LoVo (cell line): ENCODE data around the gene AIFM1.

Experiments
- DNase-seq: peaks from one replicate; pipeline ENCODE4 v3.0.0-alpha.2; 2016; ENCODE audit warnings: low spot score

AIFM1 gene

DNA sequence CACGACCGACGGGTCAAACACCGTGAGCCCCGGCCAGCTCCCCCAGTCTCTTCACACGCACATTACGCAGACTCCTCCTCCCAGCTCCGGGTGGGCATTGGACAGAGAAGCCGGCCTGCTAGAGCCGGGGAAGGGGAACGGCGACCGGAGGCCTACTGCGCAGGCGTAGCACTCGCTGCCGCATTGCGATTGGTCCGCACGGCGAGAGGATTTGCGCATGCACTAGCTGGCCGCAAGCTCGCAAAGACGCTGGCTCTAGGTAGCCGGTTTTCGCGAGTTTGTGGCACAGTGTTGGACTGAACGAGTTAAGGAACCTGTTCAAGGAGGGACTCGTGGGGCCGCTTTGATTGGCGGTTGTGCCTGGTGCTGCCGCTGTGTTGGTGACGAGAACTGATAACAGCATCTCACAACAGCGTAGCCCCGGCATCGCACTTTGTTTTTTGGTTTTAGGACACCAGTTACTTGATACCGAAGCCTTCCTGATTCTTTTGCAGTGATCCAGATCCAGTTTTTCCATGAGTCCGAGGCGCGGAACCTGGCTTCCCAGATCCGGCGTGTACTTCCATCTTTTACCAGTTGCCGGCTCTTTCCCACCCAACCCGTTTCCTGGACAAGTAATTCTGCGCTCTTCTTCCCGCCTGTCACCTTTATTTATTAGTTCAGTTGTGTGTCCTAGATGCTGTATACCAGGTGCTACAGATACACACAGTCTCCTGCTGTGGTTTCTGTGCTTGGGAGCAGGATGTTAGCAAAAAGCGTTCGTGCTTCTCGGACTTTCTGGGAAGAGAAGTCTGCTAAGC lies at the start of gene AIFM1:
Gene AIFM1, minus strand, starts transcription at position 139 of the 800 bp plus-strand sequence. CDS start 185 bp downstream, outside the sequence.
- peak; percentile 85 for DNase-seq

DNA sequence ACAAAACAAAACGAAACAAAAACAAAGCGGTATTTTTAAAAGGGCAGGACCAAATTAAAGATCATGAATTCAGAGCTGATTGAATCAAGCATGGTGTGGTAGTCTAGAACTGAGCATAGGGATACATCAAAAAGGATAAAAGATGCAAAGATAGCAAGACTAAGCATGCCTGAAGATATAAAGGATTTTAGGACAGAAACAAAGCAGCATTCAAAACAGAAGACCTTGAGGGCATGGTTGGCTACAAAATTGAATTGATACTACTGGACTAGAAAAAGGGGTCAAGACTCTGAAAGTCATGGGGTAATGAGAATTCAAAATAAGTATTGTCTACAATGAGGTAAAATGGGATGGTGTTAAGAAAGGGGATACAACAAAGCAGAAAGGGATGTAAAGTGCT lies 47.7 kb upstream of the AIFM1 start:
- no peak for DNase-seq

DNA sequence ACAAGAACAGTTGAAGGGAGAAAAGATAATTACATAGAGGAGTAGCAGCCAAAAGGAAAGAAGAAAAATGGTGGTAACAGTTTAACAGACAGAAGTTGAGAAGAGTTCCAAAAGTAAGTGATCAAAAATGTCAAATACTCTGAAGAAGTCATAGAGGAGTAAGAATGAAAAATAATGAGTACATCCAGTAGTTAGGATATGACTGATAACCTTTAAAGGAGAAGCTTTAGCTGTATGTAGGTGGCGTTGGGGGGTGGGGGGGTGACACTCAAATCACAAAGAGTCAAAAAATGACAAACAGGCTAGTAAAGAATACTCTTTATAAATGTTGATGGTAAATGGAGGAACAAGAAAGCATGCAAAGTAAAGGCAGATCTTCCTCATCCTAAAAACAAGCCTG lies 46.7 kb upstream of the AIFM1 start:
- DNase-seq, result no peak

DNA sequence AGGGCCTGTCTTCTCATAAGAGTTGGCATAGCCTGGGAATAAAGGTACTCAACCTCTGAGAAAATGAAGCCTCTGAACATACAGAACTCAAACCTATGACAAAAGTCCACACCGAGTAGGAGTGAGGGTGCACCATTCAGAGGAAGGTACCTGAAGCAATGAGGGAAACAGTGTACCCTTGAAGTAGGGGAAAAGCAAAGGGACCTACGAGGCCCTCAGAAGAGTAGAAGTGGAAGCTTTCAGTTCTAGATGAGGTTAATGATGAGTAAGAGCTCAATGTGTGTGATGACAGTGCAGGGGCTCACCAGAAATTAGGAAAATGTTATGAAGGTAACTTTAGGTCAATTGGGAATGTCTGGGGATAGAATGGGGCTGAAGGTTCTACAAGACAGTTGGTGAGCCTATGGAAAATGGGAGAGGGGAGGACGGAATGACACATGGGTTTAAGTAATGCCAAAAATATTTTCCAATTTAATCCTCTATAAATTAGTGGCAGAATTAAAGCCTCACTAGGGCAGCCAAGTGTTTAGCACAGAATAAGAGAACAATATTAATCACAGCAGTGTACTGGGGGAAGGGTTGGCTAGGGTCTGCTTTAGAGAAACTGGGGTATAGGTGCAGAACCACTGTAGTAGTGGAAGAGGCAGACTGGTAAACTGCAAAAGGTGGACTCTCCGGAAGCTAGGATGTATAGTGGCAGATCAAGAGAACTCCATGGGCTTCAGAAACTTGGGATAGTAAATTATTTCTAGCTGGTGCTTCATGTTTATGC lies 46.0 kb upstream of the AIFM1 start:
- no peak for DNase-seq

DNA sequence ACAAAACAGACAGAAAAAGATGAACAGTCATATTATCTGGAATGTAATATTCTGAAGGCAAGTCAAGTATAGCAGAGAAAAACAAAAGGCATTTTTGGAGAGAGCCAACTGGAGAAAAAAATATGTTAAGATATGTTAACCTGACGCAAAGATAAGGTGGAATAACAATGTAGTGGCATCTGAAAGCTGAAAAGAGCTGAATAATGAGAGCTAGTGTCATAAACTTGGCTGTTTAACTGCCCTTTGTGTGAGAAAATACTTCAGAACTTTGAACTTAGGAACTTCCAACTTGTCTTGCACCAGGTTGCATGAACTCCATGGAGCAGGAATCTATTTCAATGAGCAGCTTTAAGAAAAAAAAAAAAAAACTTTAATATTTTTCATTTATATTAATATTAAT lies 39.0 kb upstream of the AIFM1 start:
- no peak for DNase-seq

DNA sequence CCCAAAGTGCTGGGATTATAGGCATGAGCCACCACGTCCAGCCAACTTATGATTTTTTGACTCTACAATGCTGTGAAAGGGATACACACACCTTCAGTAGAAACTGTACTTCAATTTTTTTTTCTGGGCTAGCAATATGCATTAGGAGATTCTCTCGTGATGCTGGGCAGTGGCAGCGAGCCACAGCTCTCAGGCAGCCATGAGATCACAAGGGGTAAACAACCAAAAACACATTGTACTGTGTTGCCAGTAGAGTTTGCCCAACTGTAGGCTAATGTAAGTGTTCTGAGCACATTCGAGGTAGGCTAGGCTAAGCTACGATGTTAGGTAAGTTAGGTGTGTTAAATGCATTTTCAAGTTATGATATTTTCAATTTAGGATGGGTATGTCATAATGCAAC lies 31.8 kb upstream of the AIFM1 start:
- no peak for DNase-seq

DNA sequence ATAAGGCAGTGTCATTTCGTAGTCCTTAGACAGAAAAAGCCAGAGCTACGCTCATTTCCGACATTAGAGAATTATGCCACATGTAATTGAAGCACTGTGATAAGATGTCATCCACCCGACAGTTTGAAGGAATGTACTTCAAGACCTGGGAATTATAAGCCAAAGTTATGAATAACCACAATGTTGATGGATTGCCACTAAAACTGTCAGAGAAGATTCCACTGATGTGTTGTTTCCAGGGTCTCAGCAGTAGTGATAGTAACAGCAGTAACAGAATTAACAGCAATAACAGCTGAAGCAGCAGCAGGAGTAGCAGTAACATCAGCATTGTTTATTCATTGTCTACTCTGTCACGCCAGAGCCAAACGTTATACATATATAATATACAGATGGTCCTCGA lies 30.8 kb upstream of the AIFM1 start:
- no peak for DNase-seq

DNA sequence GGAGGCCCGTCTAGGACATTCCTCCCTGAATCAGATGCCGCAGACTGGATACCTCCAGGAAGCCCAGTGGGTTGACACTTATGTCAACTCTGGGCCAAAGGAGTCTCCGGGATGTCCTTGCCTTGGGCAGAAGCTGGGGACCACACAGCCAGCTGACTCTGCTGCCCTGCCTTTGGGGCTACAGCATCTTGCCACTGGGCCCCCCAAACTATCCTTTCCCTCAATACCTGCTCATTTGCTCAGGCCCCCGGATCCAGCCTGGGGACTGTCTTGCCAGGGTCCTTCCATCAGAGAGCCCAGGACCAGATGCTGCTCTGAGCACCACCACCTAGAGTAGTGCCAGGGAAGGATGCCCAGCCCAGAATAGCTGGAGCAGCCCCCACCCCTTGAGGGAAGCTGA lies 25.2 kb upstream of the AIFM1 start:
- DNase-seq, result no peak

DNA sequence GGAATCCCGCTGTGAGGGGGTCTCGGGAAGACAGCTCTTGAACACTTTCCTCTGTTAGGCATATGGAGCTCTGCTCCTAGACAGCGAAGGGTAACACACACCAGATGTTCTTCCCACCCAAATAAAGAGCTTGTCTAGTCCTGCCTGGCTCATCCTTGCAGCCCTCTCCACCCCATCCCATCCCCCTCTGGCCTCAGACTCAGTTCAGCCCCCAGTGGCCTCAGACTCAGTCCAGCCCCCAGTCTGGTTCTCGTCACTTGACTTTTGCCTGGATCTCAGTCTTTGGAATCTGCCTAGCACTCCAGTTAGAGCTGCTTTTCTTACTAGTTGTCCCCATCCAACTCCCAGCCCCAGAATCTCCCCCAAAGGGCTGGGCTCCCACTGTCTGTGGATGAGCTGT lies 21.0 kb upstream of the AIFM1 start:
- DNase-seq, result no peak

DNA sequence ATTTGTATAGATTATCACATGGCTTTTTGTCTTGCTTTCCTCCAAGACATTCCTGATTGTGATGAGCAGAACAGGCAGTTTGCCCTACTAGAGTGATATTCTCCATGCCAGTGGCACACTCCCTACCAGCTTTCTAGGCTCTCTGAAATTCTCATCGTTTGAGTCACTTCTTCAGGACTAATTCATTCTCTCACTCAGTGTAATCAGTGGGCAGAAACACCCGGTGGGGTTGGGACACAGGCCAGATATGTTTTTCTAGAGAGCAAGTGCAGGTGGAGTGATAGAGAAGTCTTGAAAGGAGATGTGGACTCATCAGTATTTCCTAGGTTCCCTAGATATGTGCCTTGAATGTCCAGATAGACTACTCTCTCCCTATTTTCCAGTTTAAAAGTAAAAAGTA lies 19.2 kb upstream of the AIFM1 start:
- no peak for DNase-seq

DNA sequence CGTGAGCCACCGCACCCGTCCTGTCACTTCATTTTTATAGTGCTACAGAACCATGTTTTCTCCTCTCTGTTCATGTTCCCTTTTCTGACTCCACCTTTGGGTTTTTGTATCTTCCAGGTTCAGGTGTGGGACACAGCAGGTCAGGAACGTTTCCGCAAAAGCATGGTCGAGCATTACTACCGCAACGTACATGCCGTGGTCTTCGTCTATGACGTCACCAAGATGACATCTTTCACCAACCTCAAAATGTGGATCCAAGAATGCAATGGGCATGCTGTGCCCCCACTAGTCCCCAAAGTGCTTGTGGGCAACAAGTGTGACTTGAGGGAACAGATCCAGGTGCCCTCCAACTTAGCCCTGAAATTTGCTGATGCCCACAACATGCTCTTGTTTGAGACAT lies 18.5 kb upstream of the AIFM1 start:
- no peak for DNase-seq

DNA sequence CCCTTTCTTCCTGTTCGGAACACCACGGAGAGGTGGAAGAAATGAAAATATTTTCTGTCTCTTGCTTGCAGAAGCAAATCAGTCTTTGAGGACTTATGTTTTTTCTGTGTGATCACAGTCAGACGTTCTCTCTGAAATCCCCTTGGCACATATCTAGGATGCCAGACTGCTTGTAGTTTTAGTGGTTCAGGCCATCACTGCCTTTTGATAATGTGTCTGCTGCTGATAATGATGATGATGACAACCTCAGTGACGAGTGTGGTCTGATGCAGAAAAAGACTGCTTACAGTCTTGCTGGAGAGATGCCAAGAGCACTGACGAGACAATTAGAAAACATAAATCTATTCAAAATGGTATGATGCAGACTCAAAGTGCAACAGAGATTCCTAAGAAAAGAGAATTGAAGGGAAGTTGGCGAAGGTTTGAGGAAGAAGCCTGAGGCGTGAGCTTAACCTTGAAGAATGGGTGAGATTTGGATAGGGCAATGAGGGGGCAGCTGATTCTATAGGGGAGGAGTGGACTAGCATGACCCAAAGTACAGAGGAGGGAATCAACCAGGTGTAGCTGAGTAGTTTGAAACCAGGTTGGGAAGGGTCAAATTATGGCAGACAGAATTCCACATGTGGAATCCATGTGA lies 14.1 kb upstream of the AIFM1 start:
- DNase-seq, result no peak

DNA sequence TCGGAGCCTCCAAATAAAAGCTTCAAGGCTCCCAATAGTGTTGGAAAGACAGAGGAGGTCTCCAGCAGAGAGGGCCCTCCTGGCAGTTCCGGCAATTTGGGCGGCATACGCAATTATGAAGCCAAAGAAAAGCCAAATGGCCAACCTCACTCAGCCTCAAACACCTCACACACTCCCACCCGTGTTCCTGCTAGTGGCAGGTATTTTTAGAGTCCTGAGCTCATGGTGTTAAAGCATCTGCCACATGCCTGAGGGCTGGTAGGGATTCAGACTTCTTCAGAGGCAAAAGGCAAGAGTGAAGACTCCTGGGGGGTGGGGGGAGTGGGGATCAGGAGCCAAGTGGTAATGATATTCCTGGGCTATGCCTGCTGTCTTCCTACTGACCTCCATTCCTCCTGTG lies 13.5 kb upstream of the AIFM1 start:
- no peak for DNase-seq

DNA sequence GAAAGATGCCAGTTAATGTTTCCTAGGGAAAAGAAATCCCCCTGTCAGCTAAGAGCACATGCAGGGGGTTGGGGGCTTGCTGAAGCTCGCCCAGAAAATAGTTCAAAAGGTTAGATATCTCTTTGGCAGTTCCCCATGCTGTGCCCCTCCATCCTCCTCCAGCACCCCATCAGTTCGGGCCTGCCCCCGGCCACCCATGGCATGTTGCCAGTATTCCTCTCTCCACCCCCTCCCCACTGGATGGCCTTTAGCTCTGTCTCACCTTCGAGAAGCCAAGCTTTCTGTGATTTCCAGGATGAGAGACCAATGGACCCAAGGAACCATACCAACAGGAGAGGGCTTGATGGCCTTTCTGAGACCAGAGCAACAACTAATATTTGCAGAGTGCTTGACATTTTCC lies 11.3 kb upstream of the AIFM1 start:
- DNase-seq, result no peak

DNA sequence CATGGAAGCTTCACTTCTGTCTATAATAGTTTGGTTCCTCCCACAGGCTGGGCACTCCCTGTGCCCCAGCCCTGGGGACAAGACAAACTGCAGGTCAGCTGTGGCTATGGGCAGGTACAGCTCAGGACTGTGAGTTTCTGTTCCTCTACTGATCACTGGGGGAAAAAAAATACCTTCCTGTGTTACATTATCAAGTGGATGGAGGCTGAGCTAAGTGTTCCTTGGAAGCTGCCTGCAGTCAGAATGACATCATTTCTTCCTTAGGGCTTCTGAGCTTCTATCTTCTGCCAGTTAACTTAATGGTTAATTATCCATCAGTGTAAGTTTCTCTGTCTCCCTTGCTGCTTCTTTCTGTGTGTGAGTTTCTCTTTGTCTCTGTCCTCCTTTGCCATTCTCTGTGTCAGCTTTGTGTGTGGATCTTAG lies 10.7 kb upstream of the AIFM1 start:
- DNase-seq, result no peak

DNA sequence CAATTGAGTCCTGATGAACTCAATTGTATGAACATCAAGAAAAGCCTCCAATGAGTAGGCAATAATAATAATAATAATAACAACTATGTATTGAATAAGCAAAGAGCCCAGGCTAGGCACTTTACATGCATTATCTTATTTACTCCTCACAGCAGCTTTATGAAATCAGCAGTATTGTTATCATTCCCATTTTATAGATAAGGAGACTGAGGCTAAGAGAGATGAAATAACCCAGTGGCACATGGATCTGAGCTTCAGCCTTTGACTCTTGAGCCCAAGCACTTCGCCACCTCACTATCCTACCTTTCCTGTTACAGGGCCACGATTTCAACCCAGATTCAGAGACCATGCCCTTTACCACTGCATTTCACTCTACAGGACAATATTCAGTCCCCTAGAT lies 9.3 kb upstream of the AIFM1 start:
- DNase-seq, result no peak

DNA sequence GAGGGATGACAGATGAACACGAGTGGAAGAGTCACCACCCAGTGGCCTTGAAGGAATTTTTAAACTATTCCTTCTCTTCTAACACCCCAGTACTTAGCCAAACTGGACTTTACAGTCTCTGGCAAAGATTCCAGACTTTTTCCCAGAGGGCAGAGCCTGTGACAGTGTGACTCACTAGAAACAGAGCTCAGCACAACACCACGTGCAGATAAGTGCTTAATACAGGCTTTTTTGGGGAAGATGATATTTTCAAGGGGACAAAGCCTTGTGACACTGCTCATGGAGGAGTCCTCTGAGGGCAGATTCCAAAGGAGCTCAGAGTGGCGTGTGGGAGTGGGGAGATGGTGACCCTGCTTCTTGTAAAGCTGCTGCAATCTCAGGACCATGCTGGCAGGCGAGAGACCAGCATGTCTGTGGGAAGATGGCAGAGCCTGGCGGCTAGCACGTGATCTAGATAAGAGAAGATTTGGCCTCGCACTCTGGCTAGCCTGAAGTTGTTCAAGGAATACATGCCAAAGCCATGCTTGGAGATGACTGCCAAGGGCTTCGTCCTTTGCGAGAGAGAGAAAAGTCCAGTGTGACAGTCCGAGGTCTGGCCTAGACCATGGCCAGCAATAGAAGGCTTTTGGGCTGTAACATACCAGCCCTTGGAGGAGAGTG lies 8.5 kb upstream of the AIFM1 start:
- peak; percentile 1 for DNase-seq

DNA sequence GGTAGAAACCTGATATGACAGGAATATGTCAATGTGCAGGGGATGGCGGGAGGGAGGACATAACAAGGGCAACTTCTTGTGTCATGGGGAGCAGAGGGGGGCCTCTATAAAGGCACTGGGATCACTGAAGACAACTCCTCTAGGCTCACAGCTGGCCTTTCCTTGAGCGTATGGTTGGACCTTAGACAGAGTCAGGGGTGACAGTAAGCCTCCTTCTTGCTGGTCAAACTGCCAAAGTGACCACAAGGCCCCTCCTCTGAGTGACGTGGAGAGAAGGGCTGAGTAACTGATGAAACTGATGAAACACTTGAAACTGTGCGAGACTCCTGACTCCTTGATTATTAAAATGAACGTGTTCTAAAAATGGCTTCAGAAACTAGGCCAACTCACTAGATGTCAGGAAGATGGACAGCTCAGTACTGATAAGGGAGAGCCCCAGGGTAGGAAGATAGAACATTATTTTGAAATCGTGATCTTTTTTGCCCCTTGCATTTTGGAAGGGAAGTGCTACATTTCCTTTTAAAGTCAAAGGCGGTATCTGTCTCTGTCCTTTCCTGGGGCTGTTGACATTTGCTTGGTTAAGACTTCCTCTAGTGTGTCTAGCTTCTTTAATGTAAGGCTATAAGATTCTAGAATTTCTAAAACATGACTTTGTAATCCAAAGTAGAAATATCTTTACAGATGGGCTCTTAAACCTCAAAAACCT lies 7.7 kb upstream of the AIFM1 start:
- DNase-seq, result peak; percentile 1

DNA sequence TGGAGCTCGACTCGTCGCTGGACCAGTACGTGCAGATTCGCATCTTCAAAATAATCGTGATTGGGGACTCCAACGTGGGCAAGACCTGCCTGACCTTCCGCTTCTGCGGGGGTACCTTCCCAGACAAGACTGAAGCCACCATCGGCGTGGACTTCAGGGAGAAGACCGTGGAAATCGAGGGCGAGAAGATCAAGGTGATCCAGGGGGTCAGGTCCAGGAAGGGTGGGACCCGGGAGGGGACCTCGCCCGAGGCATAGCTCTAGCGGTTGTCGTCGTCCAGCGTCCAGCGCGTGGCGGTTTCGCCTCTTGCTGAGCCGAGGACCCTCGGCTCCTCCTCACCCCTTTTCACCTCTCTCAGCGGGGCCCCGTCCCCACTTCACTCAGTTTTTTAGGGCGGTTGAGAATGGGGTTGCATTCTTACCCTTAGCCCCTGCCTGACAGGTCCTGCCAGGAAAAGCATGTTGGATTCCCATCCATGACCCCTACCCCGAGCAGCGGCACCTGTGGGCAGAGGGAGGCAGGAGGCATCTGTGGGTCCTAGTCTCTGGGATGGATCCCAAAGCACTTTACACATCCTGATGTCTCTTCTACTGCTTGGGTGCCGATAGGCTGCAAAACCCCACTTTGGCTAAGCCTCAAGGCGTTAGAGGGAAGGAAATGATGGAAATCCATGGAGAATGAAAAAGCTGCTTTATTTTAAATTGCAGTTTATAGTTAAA lies 6.6 kb upstream of the AIFM1 start:
- no peak for DNase-seq

DNA sequence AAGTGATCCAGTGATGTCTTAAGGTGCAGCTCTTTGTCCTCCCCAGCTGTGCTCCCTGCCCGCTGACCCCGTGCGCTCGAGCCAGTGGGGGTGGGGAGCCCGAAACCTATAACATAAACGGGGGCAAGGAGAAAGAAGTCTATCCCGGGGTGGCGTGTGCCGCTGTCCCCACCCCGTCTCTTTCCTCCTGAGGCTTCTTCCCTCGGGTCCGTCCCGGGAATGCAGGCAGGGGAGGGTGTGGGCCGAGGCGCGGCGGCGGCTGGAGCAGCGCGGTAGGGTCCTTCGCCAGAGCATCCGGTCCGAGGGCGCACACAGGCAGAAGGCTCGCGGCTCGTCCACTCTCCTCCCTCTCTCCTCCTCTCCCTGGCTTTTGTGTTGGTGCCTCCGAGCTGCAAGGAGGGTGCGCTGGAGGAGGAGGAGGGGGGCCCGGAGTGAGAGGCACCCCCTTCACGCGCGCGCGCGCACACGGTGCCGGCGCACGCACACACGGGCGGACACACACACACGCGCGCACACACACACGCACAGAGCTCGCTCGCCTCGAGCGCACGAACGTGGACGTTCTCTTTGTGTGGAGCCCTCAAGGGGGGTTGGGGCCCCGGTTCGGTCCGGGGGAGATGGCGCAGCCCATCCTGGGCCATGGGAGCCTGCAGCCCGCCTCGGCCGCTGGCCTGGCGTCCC lies 5.9 kb upstream of the AIFM1 start, which contains the start of gene RAB33A:
Gene RAB33A, plus strand, starts transcription at position 517 of the 681 bp plus-strand sequence. Its CDS starts 101 bp downstream, at position 618.
- DNase-seq, result no peak
